ENCODE measurements around the gene RPL11. TPM values are rescaled to one million over a fixed set of nuclear protein-coding genes. Genes with fewer than 3 reads are reported as not detected.
A peak's percentile ranks its signal among the peaks of the same experiment; 100 is the strongest.

The RPL11 gene
- total and polyA plus RNA-seq, 10 of the 15 experiments (the other 5 are each of a cell fraction or from before 2014, with no cell fraction given): 968 to 4,611 (median 2,521) TPM

DNA sequence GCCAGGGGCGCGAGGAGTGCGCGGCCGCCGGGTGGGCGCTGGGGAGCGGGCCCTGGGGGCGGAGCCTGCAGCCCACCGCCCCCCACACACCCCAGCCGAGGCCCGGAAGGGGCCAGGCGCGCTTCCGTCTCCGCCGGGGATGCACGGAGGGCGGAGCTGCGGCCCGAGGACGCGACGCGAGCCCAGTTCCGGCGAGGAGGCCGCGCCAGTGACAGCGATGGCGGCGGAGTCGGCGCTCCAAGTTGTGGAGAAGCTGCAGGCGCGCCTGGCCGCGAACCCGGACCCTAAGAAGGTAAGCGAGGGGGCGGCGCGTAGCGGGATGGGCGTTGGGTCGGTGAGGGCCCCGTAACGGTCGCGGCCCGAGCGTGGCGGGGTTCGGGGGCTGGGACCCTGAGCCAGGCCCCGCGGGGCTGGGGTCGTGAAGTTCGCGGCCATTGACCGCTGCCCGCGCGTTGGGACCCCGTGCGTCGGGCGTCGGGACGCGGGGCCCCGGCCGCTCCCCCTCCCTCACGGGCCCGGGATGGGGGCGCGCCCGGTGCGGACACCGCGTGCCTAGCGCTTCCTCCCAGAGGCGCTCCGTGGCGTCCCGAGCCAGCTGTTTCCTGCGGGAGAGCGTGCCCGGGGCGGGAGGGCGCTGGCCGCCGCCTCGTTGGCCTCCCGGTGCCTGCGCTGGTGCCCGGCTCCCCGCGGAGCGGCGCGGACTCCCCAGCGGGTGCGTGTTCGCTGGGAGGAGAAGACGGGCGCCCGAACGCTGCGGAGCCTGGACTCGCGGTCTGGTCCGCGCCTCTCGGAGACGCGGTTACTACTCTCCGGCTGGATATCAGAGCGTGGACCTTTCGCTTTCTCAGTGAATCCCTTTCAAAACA is 51.9 kb downstream of the RPL11 start, which contains the start of gene ELOA (continued):
- no peak for TF ChIP-seq KLF5 (IDR thresholded peaks at IDR 0.05; ENCODE audit: partially characterized antibody)
- TF ChIP-seq ZNF622 (IDR thresholded peaks at IDR 0.05): no peak
- no peak for TF ChIP-seq ETV6 (conservative IDR thresholded peaks at IDR 0.05 in 1 of 2, IDR thresholded peaks at IDR 0.05 in 1 of 2; ENCODE audit: borderline replicate concordance in 1 of 2, low read depth in 1 of 2)
- no peak for TF ChIP-seq ZZZ3 (IDR thresholded peaks at IDR 0.05; ENCODE audit: control insufficient read depth, insufficient read length, low read depth)
- TF ChIP-seq, protein P1, sequence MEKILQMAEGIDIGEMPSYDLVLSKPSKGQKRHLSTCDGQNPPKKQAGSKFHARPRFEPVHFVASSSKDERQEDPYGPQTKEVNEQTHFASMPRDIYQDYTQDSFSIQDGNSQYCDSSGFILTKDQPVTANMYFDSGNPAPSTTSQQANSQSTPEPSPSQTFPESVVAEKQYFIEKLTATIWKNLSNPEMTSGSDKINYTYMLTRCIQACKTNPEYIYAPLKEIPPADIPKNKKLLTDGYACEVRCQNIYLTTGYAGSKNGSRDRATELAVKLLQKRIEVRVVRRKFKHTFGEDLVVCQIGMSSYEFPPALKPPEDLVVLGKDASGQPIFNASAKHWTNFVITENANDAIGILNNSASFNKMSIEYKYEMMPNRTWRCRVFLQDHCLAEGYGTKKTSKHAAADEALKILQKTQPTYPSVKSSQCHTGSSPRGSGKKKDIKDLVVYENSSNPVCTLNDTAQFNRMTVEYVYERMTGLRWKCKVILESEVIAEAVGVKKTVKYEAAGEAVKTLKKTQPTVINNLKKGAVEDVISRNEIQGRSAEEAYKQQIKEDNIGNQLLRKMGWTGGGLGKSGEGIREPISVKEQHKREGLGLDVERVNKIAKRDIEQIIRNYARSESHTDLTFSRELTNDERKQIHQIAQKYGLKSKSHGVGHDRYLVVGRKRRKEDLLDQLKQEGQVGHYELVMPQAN (conservative IDR thresholded peaks at IDR 0.05): peak; percentile 78
- 0 out of 2 replicates have a peak, but pooled peaks have one; percentile 9 for TF ChIP-seq TCF3 (IDR thresholded peaks at IDR 0.05; ENCODE audit: borderline replicate concordance, insufficient read depth, low read depth, low read length)
- no peak for TF ChIP-seq SRF (IDR thresholded peaks at IDR 0.05; ENCODE audit: low read depth in 2 of 2, low read length in 2 of 2)
- peak; percentile 95 for TF ChIP-seq YY1 (IDR thresholded peaks at IDR 0.05; ENCODE audit: low read depth, low read length)
- TF ChIP-seq ATF2 (IDR thresholded peaks at IDR 0.05; ENCODE audit: low read length): no peak
- TF ChIP-seq, protein P2, sequence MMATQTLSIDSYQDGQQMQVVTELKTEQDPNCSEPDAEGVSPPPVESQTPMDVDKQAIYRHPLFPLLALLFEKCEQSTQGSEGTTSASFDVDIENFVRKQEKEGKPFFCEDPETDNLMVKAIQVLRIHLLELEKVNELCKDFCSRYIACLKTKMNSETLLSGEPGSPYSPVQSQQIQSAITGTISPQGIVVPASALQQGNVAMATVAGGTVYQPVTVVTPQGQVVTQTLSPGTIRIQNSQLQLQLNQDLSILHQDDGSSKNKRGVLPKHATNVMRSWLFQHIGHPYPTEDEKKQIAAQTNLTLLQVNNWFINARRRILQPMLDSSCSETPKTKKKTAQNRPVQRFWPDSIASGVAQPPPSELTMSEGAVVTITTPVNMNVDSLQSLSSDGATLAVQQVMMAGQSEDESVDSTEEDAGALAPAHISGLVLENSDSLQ (IDR thresholded peaks at IDR 0.05): no peak

All from GM12878 (cell line).